MCF 10A (cell line): Measurements from ENCODE around the gene PIAS2. TPM values are rescaled to one million over a fixed set of nuclear protein-coding genes. Genes with fewer than 3 reads are reported as not detected.

Experiments
- BruUV-seq: library from RNA; stranded (reverse); fragments of 400-500 nt; replicated peaks from 2 replicates; lab custom pipeline; 2021; lab: Mats Ljungman, UMichigan
- CTCF ChIA-PET: fragments of 300-600 bp; sonication (Branson Sonifier 250); formaldehyde crosslinking; extraction: SDS; loops from one replicate; lab custom pipeline; 2021; ENCODE audit warnings: antibody characterized with exemption, inconsistent platforms; lab: Yijun Ruan, JAX
- POLR2A ChIA-PET: fragments of 300-600, 350-650 bp; sonication (Branson Sonifier 250); formaldehyde crosslinking; extraction: SDS; loops from one replicate; lab custom pipeline; 2020; ENCODE audit warnings: antibody characterized with exemption, inconsistent platforms; lab: Yijun Ruan, JAX
- DNase-seq: peaks from one replicate; pipeline ENCODE4 v3.0.0-alpha.2; 2018; ENCODE audit not compliant: unreplicated experiment
- H3K27ac Mint-ChIP-seq: one replicate; pipeline ENCODE4 v1.8.0; 2022; ENCODE audit warnings: mild to moderate bottlenecking, low read depth, mixed read lengths; ENCODE audit not compliant: unreplicated experiment
- H3K27me3 Mint-ChIP-seq: one replicate; pipeline ENCODE4 v1.8.0; 2022; ENCODE audit warnings: mixed read lengths; ENCODE audit not compliant: insufficient read depth, unreplicated experiment
- H3K36me3 Mint-ChIP-seq: one replicate; pipeline ENCODE4 v1.8.0; 2022; ENCODE audit warnings: mild to moderate bottlenecking, moderate library complexity, mixed read lengths; ENCODE audit not compliant: insufficient read depth, unreplicated experiment
- H3K4me1 Mint-ChIP-seq: one replicate; pipeline ENCODE4 v1.8.0; 2022; ENCODE audit warnings: mixed read lengths; ENCODE audit not compliant: insufficient read depth, unreplicated experiment
- H3K4me3 Mint-ChIP-seq: one replicate; pipeline ENCODE4 v1.8.0; 2022; ENCODE audit warnings: mild to moderate bottlenecking, moderate library complexity, mixed read lengths; ENCODE audit not compliant: unreplicated experiment
- H3K9me3 Mint-ChIP-seq: one replicate; pipeline ENCODE4 v1.8.0; 2022; ENCODE audit warnings: mixed read lengths; ENCODE audit not compliant: unreplicated experiment
- CTCF ChIP-seq: fragments of 200-600 bp; IDR thresholded peaks from one replicate; pipeline ENCODE4 v1.8.0; 2022; ENCODE audit warnings: antibody characterized with exemption, mild to moderate bottlenecking; ENCODE audit not compliant: unreplicated experiment
- intact Hi-C: fragments of 100-400 bp; cut with micrococcal nuclease; formaldehyde crosslinking; loops from 2 replicates; pipeline ENCODE4 v1.14.1; 2022
- total RNA-seq: library from RNA; stranded (reverse); gene quantifications from 2 replicates; pipeline ENCODE4 v1.2.3, GENCODE V29; 2022

Gene PIAS2
- total RNA-seq, 1 experiment from 2014 or later, result 28.2 TPM

GRCh38 chr18:46877329-46877987, 39.8 kb downstream of the PIAS2 start:
- Mint-ChIP-seq H3K27ac (peak overlapping the region; percentile 76), H3K36me3 (peaks cover 10% of the 10 kb centered on the region), H3K4me1 (no peaks in the 10 kb centered on the region), H3K27me3 (no peaks in the 10 kb centered on the region), H3K4me3 (no peak overlapping the region), H3K9me3 (peaks cover 9% of the 10 kb centered on the region)
- intact Hi-C loops, result no loop called here
- DNase-seq, result no peak
- POLR2A ChIA-PET, result interaction anchor here (0.6 to 1.9 kb wide), 2 partner anchors 9 to 677 kb away, joined by 3 to 4 read pairs; no protein-coding TSS in a partner anchor
- no peak for TF ChIP-seq CTCF
- CTCF ChIA-PET, result interaction anchor here (0.6 to 0.8 kb wide), 2 partner anchors 12 to 34 kb away, joined by 3 read pairs; no protein-coding TSS in a partner anchor
- BruUV-seq, result no TSS peak

- peaks cover 12% of the 10 kb centered on the region for H3K4me1 Mint-ChIP-seq
- H3K27ac Mint-ChIP-seq, result peak overlapping the region; percentile 93
- no peak for TF ChIP-seq CTCF
- no TSS peak for BruUV-seq
- POLR2A ChIA-PET, result interaction anchor here (0.9 to 1.3 kb wide), 2 partner anchors 8 to 25 kb away, joined by 4 read pairs; no protein-coding TSS in a partner anchor
- H3K36me3 Mint-ChIP-seq, result peaks cover 4% of the 10 kb centered on the region
- CTCF ChIA-PET, result interaction anchor here (0.8 kb wide), 1 partner anchor 12 kb away, joined by 3 read pairs; no protein-coding TSS in a partner anchor
- intact Hi-C loops, result no loop called here
- peak; percentile 46 for DNase-seq
- no peaks in the 10 kb centered on the region for H3K27me3 Mint-ChIP-seq
- H3K9me3 Mint-ChIP-seq, result peaks cover 34% of the 10 kb centered on the region
- H3K4me3 Mint-ChIP-seq, result no peak overlapping the region
Observed at GRCh38 chr18:46868169-46868921, 49.0 kb downstream of the PIAS2 start.

DNA sequence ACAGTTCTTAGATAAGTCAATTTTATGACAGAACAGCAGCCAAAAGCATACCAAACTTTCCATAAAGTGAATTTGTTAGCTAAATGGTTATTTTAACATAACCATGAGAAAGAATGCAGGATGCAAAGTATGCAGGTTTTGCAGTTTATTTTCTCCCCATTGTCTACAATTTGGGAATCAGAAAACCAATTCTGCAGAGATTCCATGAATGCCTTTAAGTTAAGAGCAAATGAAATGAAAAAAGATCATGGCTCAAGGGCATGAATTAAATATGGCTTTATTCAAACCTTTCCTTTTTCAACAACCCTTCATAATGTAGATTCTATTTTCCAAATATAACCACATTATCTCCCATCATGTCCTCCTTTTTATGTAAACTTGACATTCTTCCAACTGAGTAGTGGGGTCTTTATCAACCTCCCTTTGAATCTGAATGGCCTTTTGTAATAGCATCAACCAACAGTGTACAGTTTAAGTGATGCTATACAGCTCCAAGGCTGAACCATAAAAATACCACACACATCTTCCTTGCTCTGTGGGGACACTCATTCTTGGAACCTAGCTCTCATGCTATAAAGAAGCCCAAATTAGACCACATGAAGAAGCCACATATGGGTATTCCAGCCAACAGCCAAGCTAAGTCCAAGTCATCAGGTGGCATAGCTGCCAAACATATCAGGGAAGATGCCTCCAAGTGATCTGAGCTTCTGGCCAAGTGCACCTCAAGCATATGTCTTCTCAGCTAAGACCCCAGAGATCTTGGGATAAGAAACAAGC, 49.8 kb downstream of the PIAS2 start:
- Mint-ChIP-seq H3K36me3 (peaks cover 4% of the 10 kb centered on the region), H3K4me3 (no peak overlapping the region), H3K4me1 (peaks cover 12% of the 10 kb centered on the region), H3K9me3 (peaks cover 34% of the 10 kb centered on the region), H3K27ac (peak overlapping the region; percentile 93), H3K27me3 (no peaks in the 10 kb centered on the region)
- TF ChIP-seq CTCF, result no peak
- DNase-seq, result no peak
- POLR2A ChIA-PET, result interaction anchor here (1.3 kb wide), 1 partner anchor 9 kb away, joined by 4 read pairs; no protein-coding TSS in a partner anchor
- CTCF ChIA-PET, result interaction anchor here (0.8 kb wide), 1 partner anchor 11 kb away, joined by 3 read pairs; no protein-coding TSS in a partner anchor
- no TSS peak for BruUV-seq
- intact Hi-C loops, result no loop called here
